ENCODE results near the gene PHEX. TPM values are rescaled to one million over a fixed set of nuclear protein-coding genes. Genes with fewer than 3 reads are reported as not detected.

Gene PHEX
- total RNA-seq, 1 donor from 2014 or later = 0.93 TPM

DNA sequence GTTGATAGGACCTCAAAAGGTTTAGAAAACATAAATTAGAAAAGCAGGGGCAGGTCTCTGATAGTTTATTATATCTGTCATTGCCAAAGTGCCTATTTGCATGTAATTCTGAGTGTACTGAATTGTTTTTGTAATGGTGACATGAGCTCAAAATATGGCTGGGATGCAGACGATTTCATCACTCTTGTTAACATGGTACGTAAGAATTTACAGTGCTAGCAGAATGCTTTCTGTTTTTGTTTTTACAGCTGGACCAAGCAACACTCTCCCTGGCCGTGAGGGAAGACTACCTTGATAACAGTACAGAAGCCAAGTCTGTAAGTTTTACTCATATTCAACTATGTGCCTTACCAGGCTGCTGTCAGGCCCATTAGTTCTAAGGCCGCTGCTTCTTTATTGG lies 58.1 kb downstream of the PHEX start:
- Histone ChIP-seq H3K4me3 (no peak overlapping the region), H3K4me1 (no peaks in the 10 kb centered on the region), H3K27ac (no peak overlapping the region), H3K9me3 (no peaks in the 10 kb centered on the region), H3K36me3 (no peaks in the 10 kb centered on the region), H3K27me3 (no peaks in the 10 kb centered on the region)
- no peak for ATAC-seq
- no peak for DNase-seq
- TF ChIP-seq, protein P1, sequence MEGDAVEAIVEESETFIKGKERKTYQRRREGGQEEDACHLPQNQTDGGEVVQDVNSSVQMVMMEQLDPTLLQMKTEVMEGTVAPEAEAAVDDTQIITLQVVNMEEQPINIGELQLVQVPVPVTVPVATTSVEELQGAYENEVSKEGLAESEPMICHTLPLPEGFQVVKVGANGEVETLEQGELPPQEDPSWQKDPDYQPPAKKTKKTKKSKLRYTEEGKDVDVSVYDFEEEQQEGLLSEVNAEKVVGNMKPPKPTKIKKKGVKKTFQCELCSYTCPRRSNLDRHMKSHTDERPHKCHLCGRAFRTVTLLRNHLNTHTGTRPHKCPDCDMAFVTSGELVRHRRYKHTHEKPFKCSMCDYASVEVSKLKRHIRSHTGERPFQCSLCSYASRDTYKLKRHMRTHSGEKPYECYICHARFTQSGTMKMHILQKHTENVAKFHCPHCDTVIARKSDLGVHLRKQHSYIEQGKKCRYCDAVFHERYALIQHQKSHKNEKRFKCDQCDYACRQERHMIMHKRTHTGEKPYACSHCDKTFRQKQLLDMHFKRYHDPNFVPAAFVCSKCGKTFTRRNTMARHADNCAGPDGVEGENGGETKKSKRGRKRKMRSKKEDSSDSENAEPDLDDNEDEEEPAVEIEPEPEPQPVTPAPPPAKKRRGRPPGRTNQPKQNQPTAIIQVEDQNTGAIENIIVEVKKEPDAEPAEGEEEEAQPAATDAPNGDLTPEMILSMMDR (IDR thresholded peaks at IDR 0.05) = no peak
- intact Hi-C loops (cut with DNase I) = no loop called here

DNA sequence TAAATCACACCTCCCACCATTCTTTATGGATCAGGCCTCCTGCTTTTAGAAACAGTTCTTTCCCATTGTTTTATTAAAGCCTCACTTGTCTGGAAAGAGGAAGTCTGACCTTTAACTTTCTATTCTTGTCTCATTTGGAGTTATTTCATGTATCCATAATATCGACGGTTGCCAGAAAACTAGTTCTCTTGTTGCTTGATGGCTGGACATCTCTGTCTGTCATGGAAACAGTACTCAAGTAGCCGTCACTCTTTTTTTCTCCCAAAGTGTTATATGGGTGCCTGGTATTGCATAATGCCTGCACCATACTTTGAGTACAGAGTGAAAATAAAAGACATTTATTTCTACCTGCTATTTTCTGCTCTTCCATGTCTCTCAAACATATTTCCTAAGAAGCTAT lies 61.4 kb downstream of the PHEX start:
- no peaks in the 10 kb centered on the region for H3K9me3 ChIP-seq
- H3K4me3 ChIP-seq = no peak overlapping the region
- no peaks in the 10 kb centered on the region for H3K4me1 ChIP-seq
- no peaks in the 10 kb centered on the region for H3K27me3 ChIP-seq
- no peak overlapping the region for H3K27ac ChIP-seq
- no peak for ATAC-seq
- DNase-seq = no peak
- no peaks in the 10 kb centered on the region for H3K36me3 ChIP-seq
- intact Hi-C loops (cut with DNase I) = no loop called here
- TF ChIP-seq, protein P1 (IDR thresholded peaks at IDR 0.05) = no peak

DNA sequence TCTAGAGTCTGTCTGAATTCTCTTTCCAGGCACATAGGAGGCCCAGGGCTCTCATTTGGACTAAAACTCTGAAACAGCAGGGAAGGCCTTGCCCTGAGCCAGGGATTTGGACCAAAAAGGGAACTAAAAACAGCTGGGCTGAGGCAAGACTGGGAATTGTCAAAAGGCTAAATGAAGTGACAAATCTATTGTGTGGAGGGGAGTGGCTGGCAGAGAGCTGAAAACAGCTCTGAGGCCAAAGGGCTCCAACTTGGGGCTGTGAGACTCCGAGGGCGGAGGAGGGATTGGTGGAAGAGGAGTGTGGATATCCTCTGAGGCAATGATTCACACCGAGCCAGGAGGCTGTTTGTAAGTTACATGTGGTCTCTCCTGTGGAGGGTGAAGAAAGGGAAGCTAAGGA lies 63.2 kb downstream of the PHEX start:
- Histone ChIP-seq H3K27ac (no peak overlapping the region), H3K27me3 (no peaks in the 10 kb centered on the region), H3K4me3 (no peak overlapping the region), H3K4me1 (no peaks in the 10 kb centered on the region), H3K9me3 (no peaks in the 10 kb centered on the region), H3K36me3 (no peaks in the 10 kb centered on the region)
- TF ChIP-seq, protein P1 (IDR thresholded peaks at IDR 0.05) = no peak
- DNase-seq = no peak
- peak; percentile 50 for ATAC-seq
- intact Hi-C loops (cut with DNase I) = no loop called here

DNA sequence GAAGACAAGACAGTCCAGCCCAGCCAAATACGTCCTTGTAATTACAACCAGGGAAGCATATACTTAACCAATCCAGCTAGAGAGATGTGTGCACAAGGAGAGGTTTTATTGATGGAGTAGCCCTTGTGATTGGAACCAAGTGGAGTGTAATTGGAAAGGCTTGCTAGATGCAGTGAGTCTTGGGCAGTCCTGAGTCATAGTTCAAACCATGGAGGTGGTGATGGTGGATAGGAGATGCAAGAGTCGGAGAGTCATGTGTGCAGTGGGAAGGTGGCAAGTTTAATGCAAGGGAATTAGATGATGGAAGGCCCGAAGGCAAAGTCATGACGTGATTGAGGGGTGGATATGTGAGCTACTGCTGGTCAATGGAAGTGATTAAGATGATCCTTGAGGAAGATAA lies 63.7 kb downstream of the PHEX start:
- Histone ChIP-seq H3K9me3 (no peaks in the 10 kb centered on the region), H3K36me3 (no peaks in the 10 kb centered on the region), H3K4me1 (no peaks in the 10 kb centered on the region), H3K27ac (no peak overlapping the region), H3K4me3 (no peak overlapping the region), H3K27me3 (no peaks in the 10 kb centered on the region)
- ATAC-seq = no peak
- intact Hi-C loops (cut with DNase I) = no loop called here
- TF ChIP-seq, protein P1 (IDR thresholded peaks at IDR 0.05) = no peak
- no peak for DNase-seq

DNA sequence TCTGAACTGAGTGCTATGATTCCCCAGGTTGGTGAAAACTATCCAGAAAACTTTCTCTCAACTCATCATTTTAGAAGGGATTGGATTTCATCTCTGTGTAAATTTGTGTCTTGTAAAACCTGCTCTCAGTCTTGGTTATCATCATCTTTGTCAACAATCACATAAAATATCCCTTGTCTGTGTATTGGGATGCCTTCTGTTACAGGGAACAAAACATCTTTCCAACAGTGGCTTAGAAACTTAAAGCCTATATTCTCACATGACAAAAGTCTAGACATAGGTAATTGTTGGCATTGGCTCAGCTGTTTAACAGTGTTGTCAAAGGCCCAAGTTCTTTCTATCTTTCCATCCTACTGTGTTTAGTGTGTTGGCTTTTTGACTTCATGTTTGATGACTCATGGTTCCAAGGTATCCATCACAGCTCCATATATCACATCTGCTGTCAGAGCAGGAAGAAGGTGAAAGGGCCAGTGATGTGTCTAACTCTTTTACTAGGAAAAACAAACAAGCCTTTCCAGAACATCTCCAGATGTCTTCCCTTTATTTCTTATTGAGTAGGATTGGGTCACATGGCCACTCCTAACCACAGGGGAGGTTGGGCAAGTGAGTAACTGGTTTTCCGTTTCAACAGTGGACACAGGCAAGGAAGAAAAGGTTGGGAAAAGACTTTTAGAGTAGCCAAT lies 65.0 kb downstream of the PHEX start:
- TF ChIP-seq, protein P1 (IDR thresholded peaks at IDR 0.05) = no peak
- Histone ChIP-seq H3K27ac (no peak overlapping the region), H3K27me3 (no peaks in the 10 kb centered on the region), H3K9me3 (no peaks in the 10 kb centered on the region), H3K4me1 (no peaks in the 10 kb centered on the region), H3K4me3 (no peak overlapping the region), H3K36me3 (no peaks in the 10 kb centered on the region)
- ATAC-seq (no peak), DNase-seq (no peak)
- intact Hi-C loops (cut with DNase I) = no loop called here

DNA sequence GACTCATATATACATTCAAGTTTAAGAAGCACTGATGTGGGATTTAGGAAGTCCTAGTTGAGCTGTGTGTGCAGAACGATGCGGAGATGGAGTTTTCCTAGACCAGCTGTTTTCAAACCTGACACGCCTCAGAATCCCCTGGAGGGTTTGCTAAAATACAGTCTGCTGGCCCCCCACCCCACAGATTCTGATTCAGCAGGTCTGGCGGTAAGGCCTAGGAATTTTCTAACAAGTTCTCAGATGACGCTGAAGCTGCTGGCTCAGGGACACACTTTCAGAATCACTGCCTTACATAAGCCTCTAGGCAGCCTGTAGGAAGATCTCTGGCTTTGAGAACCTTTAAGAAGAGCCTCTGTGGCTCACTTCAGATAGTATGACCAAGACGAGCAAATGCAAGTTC lies 73.1 kb downstream of the PHEX start:
- TF ChIP-seq, protein P1 (IDR thresholded peaks at IDR 0.05) = no peak
- no peak for DNase-seq
- Histone ChIP-seq H3K36me3 (no peaks in the 10 kb centered on the region), H3K27me3 (no peaks in the 10 kb centered on the region), H3K4me3 (no peak overlapping the region), H3K9me3 (no peaks in the 10 kb centered on the region), H3K4me1 (no peaks in the 10 kb centered on the region), H3K27ac (no peak overlapping the region)
- intact Hi-C loops (cut with DNase I) = no loop called here
- ATAC-seq = no peak

Data from upper lobe of right lung (tissue), 1 donor.